NCI-H2227 treated with DMSO at 0.1 percent for 48 hours (cell line): ENCODE measurements around the gene PTPRT.

Experiments used
- DNase-seq: peaks from one replicate; lab custom pipeline; 2025; lab: John Stamatoyannopoulos, UW

The PTPRT gene

GRCh38 chr20:42974347-42974746 is 215.4 kb downstream of the PTPRT start:
- no peak for DNase-seq

- DNase-seq = no peak
Observed at GRCh38 chr20:42972591-42972990, 217.1 kb downstream of the PTPRT start.

GRCh38 chr20:42968746-42969145 is 221.0 kb downstream of the PTPRT start:
- DNase-seq = no peak

- DNase-seq = no peak
Observed at GRCh38 chr20:42963796-42964195, 225.9 kb downstream of the PTPRT start.

GRCh38 chr20:42961771-42962170 is 227.9 kb downstream of the PTPRT start:
- no peak for DNase-seq

- DNase-seq = no peak
Observed at GRCh38 chr20:42959996-42960395, 229.7 kb downstream of the PTPRT start.

- DNase-seq = no peak
Observed at GRCh38 chr20:42958367-42959069, 231.2 kb downstream of the PTPRT start.

GRCh38 chr20:42957704-42958095 is 232.0 kb downstream of the PTPRT start:
- DNase-seq = no peak

GRCh38 chr20:42957018-42957703 is 232.5 kb downstream of the PTPRT start:
- DNase-seq = no peak

GRCh38 chr20:42955713-42956112 is 234.0 kb downstream of the PTPRT start:
- no peak for DNase-seq

- no peak for DNase-seq
Observed at GRCh38 chr20:42954951-42955350, 234.8 kb downstream of the PTPRT start.

GRCh38 chr20:42949950-42950349 is 239.8 kb downstream of the PTPRT start:
- DNase-seq = no peak

GRCh38 chr20:42945234-42945994 is 244.3 kb downstream of the PTPRT start:
- no peak for DNase-seq

- DNase-seq = no peak
Observed at GRCh38 chr20:42941629-42942028, 248.1 kb downstream of the PTPRT start.

- no peak for DNase-seq
Observed at GRCh38 chr20:42938441-42939205, 251.1 kb downstream of the PTPRT start.

GRCh38 chr20:42936482-42936881 is 253.2 kb downstream of the PTPRT start:
- DNase-seq = no peak

GRCh38 chr20:42924215-42924614 is 265.5 kb downstream of the PTPRT start:
- no peak for DNase-seq

- DNase-seq = no peak
Observed at GRCh38 chr20:42923348-42923918, 266.3 kb downstream of the PTPRT start.

GRCh38 chr20:42920776-42921175 is 268.9 kb downstream of the PTPRT start:
- DNase-seq = no peak

- DNase-seq = no peak
Observed at GRCh38 chr20:42919316-42919715, 270.4 kb downstream of the PTPRT start.

- no peak for DNase-seq
Observed at GRCh38 chr20:42915081-42915480, 274.6 kb downstream of the PTPRT start.

- no peak for DNase-seq
Observed at GRCh38 chr20:42914302-42914701, 275.4 kb downstream of the PTPRT start.
